ENCODE measurements around the gene ACOXL. TPM values are rescaled to one million over a fixed set of nuclear protein-coding genes. Genes with fewer than 3 reads are reported as not detected.

The ACOXL gene
- total RNA-seq, 1 experiment from 2014 or later, result not detected

DNA sequence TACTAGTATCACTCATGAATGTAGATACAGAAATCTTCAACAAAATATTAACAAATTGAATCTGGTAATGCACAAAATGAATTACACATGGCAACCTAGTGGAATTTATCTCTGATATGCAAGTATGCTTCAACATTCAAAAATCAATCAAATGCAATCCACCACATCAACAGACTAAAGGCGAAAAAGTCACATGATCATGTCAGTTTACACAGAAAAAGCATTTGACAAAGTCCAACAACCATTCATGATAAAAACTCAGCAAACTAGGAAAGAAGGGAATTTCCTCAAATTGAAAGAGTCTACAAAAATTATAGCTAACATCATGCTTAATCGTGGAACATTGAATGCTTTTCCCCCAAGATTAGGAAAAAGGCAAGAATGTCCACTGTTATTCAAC, 237.8 kb downstream of the ACOXL start:
- no peak for DNase-seq (ENCODE audit: low read depth)

DNA sequence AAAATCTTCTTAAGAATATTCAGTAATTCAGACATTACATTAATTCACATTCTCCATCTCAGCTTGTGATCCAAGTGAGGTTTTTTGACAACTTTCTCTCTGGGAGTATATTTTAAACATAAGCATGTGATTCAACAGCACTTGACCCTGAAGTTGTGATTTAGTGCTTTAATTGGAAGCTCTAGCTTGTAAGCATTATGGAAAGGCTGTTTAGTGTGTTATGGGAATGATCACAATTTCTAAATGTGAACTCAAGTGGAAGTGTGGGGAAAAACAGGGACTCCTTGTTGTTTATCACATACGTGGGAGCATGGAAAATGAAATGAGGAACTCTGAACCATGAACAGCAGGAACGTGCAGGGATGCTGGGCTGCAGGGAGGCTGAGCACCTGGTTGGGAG, 239.4 kb downstream of the ACOXL start:
- DNase-seq (ENCODE audit: low read depth), result no peak

DNA sequence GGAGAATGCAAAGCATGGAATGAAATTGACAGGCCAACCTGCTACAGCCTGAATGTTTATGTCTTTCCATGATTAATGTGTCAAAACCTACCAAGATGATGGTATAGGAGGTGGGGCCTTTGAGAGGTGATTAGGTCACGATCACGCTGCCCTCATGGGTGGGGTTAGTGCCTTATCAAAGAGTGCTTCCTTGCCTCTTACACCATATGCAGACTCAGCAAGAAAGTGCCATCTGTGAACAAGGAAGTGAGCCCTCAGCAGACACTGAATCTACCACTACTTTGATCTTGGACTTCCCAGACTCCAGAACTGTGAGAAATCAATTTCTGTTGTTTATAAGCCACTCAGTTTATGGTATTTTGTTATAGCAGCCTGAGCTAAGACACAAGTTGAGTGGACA, 240.9 kb downstream of the ACOXL start:
- no peak for DNase-seq (ENCODE audit: low read depth)

DNA sequence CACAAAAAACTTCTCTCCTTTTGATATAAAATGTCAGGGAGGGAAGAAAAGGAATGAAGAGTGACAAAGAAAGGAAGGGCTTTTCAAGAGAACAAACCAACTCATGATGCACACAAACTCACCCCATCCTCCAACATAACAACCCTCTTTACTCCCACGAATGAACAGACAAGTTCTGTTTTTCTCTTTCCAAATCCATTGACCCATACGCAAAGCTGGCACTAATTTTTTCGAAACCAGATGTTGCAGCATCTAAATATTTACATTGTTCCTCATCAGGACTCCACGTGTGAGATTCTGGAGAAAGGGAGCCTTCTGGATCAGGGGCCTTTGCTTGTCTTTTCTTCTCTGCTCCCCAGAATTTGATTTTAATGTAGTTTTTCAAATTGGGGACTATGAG, 245.0 kb downstream of the ACOXL start:
- no peak for DNase-seq (ENCODE audit: low read depth)

DNA sequence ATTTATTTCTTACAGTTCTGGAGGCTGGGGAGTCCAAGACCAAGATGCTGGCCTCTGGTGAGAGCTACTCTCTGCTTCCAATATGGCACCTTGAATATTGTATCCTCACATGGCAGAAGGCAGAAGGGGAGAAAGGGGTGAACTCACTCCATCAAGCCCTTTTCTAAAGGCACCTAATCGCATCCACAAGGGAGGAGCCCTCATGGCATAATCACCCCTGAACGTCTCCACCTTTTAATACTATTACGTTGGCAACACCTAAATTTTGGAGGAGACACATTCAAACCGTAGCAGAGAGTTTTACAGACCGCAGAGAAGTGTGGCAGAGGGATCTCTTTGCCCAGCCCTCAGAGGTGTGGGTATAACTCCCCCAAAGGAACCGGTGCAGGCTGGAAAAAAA, 245.8 kb downstream of the ACOXL start:
- DNase-seq (ENCODE audit: low read depth), result no peak

DNA sequence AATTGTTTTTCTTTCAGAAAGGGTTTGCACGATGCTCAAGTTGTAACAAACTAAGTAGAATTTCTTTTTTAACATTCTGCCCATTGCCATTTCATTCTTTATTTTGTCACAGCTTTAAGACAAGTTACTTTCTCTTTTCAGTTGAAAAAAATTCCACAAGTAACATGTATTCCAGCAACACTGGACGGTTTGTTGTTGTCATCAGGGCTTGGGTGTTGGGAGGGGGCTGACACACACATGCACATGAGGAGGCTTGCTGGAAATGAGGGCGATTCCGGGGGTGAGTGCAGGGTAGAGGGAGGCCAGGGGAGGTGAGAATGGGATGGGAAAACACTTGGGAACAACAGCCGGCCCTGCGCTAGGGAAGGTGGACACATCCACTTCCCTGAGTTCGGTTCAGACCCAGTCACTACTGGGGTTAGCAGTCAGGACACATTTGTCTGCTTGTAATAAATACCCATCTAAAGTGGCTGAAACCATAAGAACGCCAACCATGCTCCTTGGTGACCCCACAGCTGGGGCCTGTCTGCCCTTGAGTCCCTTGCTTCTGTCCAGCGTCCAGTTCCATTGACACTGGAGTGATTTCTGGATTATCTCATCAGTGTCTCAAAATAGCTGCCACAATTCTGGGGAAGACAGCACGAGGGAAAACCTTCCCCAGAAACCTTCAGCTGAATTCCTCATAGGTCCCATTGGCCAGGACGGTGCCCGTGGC, 246.5 kb downstream of the ACOXL start:
- no peak for DNase-seq (ENCODE audit: low read depth)

DNA sequence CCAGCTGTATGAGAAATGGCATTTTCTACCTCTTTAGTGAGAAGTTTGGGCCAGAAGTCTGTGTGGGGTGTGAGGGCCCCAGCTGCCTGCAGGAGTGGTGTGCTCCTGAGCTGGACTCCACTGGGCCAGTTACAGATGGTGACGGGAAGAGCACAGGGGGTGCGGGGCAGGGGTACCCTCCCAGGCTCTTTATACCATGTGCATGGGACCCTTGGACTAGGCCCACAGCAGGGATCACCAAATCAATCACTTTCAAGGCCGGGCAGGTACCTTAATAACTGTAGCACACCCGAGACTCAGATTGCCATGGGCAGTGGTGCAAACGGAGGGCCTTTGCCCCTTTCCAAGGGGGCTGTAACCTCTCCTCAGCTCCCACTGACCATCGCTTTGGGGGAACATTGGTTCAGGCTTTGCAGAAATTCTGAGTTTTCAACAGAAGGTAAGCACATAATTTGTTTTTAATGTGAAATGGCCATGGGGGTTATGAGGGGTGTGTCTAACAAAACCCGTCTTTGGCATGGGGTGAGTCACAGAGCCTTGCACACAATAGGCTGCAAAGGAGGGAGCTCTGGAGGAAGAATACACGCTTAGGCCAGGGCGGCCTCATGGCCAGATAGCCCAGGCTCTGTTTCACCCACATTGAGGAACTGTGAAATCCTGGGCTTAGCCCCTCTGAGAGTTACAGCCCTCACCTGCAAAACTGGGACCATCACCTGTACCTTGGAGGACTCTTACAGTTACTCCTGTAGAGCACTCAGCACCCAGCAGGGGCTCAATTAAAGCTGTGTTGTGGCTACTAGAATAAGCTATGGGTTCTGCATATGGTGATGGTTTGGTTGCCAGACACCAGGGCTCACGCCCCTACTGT, 247.3 kb downstream of the ACOXL start:
- no peak for DNase-seq (ENCODE audit: low read depth)

DNA sequence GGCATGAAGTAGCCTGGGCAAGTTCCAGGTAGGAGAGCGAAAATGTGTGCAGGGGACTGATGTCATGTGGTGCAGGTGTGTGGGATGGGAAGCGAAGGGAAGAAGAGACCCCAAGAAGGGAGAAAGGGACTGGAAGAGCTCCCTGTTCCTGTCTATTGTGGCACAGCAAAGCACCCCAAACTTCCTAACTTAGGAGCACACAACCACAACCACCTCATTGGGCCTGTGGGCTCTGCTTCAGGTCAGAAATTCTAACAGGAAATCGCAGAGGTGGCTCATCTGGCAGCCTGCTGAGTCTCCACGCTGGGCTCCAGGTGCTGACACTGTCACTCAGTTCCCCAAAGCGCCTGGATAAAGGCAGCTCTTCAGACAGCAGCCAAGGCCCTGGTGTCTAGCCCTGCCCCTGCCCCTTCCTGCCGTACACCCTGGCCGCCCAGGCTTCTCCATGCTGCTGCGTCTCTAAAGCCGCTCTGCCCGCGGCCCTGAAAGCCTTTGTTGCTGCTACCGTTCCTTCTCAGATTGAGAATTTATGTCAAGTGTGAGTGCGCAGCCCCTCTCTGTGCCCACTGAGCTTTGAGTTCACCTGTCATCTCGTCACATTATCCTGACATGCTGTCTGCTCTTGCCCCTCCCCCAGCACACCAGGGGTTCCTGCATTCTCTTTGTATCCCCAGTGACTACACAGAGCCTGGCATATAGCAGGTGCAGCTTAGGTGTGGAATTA, 248.1 kb downstream of the ACOXL start:
- no peak for DNase-seq (ENCODE audit: low read depth)

DNA sequence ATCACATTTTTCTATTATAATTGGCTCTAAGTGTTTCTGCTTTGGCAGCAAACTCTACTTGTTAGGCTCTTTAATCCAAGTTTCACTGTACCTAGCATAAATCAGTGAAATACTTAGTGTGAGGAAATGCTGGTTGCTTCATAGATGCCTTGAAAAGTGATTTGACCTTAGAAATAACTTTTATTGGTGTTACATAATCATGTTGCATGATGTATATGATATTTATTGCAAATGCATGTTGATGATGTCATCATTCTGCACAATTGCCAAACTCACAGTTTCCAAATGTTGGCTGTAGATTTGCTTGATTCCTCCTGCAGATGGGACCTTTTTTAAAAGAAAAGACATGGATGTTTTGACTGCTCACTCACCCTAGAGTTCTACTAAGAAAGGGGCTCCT, 250.8 kb downstream of the ACOXL start:
- DNase-seq (ENCODE audit: low read depth), result no peak

DNA sequence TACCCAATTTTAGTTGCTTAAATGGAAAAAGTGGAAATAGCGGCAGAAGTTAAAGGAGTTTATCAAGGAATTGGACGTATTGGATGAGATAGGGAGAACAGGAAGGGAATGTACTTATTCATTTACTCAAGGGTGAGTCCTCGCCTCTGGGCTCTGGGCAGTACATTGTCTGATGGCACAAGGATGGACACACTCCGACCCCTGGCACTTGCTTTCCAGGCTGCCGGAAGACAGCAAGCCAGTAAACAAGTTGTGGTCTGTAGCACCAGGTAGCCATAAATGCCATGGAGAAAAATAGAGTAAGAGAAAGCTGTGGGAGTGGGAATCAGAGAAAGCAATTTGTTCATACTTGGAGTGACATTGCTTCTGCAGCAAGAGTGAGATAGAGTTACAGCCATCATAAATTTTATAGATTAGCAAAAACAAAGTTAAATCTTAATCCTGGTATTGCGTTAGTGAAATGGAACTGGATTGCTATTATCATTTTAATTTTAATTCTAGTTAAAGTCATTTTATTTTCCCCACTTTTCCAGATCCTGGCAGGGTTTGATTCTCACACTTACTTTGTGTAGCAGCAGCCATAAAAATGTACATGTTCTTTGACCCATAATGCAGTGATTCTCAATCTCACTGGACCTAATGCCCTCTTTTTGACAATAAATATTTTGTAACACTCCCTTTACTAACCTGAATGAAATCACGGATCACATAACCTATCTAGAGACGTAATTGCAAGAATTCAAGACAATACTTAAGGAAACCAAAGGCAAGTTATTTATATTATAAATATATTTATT, 252.5 kb downstream of the ACOXL start:
- DNase-seq (ENCODE audit: low read depth), result no peak

DNA sequence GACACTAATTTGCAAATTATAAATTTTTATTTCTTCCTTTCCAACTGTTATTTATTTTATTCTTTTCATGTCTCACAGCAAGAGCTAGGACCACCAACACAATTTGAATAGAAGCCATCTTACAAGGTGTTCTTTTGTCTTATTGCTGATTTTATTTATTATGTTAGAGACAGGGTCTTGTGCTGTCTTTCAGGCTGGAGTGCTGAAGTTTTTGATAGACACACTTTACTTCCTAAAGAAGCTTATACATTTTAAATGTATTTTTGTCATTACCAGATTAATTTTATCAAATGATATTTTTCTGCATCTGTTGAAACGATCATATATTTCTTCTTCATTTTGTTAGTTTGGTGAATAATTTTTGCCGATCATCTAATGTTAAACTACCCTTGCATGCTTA, 258.1 kb downstream of the ACOXL start:
- no peak for DNase-seq (ENCODE audit: low read depth)

DNA sequence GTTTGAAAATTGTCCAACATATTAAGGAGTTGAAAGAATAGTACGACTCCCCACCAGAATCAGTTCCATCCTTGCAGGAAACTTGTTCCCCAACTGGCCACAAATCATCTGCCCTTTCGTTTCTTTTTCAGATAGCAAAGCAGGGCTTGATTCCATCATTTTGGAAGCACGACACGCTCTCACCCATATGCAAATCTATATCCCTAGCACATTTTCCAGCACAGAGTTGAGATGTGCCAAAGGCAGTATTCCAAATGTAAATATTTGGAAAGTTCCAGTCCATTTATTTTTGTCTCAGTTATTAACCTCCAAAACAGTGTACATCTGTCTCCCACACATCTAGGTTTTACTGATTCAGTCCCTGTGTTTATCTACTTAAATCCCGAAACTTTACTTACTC, 259.5 kb downstream of the ACOXL start:
- DNase-seq (ENCODE audit: low read depth), result no peak

DNA sequence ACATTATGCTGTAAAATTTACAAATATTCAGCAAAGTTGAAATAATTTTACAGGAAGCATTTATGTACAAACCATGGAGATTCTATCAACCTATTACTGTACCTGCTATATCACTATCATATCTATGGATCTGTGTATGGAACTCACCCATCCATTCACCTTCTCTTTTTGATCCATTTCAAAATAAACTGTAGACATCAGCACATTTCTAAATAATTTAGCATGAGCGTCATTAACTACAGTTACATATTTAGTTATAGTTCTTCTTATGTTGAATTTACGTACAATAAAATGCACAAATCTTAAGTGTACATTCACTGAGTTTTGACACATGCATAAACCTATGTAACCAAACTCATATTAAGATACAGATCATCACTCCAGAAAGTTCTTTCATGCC, 260.5 kb downstream of the ACOXL start:
- no peak for DNase-seq (ENCODE audit: low read depth)

DNA sequence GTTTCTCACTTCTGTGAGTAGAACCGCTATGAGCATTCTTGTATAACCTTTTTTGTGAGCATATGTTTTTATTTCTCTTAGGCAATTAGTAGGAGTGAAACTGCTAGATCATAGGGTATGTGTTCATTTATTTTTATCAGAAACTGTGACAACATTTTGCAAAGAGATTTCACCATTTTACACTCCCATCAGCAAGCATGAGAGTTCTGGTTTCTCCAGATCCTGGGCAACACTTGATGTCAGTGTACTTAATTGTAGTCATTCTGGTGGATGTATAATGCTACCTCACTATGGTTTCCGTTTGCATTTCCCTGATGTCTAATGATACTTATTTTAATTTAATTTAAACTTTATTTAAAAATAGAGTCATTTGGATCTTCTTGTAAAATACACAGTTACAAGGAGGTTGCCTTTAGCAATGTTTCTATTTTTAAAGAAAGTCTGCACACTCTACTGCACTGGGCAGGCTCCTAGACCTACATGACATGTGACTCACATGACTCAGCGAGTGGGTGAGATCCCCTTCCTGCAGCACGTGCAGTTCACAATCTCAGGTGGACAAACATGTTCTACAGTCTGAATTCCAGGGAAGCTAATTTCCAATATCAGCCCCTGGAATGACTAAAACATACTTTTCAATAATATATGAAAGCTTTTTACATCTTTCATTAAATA, 261.3 kb downstream of the ACOXL start:
- DNase-seq (ENCODE audit: low read depth), result peak; percentile 11

DNA sequence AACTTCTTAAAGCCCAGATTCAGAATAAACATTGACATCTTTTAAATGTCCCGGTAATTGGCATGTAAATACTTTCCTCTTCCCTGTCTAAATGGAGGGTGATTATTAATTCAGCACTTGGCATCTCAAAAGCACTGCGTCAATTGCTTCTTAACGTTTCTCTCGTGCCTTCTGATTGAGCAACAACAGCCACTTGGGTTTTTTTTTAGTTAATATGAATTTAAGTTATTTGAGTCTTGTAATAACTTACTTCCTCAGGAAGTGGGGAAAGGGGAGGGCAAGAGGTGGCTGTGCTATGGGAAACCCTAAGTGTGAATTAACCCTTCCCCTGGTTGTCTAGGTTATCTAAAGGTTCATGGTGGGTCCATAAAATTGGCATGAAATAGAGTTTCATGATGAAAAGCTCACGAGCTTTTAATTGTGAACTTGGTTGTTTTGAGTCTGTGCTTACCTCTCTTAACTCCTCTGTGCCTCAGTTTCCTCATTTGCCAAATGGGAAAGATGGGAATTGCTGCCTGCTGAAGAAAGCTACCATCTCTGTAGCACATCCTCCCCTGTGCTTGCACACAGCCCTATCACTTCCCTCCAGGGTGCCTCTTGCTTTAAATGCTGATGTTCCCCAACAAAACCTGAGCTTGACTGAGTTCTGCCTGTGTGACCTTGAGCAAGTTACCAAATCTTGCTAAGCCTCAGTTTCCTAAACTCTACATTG, 262.0 kb downstream of the ACOXL start:
- no peak for DNase-seq (ENCODE audit: low read depth)

DNA sequence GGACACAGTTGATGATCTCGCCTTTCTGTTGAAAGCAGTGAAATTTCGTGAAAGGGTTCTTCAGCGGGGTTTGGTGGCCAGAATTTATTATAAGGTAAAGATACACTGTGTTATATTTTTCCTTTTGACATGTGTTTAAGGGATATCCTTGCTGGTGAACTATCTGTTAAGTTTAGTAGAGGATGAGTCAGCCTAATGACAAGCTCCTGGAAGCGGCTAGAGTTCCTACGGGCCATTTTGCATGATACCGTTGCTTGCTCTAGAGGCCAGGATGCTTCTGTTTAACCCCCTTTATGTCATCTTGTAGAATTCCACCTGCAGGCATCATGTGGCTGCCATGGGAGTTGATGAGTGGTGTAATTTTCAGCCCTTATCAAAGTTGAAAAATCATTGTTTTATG, 263.5 kb downstream of the ACOXL start:
- peak; percentile 39 for DNase-seq (ENCODE audit: low read depth)

DNA sequence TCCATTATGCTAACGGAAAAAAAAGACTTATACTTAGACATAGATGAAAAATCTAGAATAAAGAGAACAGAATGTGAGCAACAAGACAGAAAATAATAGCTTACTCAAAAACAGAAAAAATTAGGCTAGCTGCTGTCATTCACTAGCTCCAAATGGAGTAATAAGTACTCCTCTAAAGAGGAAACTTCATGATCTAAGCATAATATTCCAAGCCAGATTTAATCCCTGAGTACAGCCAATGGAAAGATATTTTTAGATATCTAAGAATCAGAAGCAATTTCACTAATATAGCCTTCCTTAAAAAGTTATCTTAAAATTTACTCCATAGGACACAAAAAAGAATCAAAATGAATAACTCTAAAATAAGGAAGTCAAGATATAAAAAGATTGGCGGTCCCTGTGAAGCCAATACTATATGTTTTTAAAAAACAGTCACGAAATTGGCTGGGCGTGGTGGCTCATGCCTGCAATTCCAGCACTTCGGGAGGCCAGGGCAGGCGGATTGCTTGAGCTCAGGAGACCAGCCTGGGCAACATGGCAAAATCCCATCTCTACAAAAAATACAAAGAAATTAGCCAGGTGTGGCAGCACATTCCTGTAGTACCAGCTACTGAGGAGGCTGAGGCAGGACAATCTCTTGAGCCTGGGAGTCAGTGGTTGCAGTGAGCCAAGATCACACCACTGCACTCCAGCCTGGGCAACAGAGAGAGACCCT, 265.1 kb downstream of the ACOXL start:
- DNase-seq (ENCODE audit: low read depth), result no peak

DNA sequence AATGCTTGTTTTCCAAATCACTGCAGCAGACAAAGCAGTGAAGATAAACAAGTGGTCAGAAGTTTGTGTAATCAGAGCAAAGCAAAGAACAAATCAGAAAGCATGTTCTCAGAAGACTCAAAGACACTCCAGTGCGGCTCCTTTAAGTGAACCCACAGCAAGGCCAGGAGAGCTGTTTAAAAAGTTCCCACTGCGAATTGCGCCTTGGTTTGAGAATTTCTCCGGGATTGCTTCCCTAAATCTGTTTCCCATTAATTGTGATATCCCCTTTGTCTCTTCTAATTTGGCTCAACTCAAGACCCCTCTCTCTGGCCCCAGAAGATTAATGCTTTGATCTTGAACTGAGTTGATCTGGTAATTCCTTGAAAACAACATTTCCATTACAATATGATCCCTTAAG, 265.9 kb downstream of the ACOXL start:
- DNase-seq (ENCODE audit: low read depth), result no peak

DNA sequence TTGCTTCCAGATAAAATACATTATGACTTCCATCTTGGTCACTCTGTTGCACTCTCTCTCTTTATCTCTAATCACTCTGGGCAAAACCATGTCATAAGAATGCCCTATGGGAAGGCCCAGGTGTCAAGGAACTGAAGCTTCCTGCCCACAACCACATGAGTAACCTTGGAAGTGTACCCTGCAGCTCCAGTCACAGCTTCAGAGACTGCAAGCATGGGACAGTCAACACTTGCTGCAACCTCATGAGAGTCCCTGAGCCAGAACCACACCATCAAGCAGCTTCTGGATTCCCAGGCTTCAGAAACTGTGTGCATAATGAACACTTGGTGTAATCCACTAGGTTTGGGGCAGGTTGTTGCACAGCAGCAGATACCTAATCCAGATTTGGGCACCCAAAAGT, 267.3 kb downstream of the ACOXL start:
- DNase-seq (ENCODE audit: low read depth), result no peak

DNA sequence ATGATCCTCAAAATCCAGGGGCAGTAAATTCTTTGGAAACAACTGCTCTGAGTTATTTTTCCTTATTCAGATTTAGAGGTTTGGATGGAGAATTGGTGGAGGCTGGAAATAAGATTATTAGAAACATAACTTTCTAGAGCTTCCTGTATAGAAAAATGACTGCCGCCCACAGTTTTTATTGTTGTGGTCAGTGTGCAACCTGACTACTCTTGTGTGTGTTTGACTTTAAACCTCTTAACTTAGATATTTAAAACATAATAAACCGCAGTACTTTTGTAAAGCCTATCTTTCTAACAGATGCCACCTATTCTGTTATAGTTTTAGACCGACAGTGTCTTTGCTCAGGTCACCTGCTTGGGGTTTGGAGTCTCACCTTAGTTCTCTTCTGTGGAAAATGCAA, 272.9 kb downstream of the ACOXL start:
- no peak for DNase-seq (ENCODE audit: low read depth)

All from RPMI7951 (cell line).